ENCODE measurements around the gene IFITM10. TPM values are rescaled to one million over a fixed set of nuclear protein-coding genes. Genes with fewer than 3 reads are reported as not detected.

Gene IFITM10
- total and polyA plus RNA-seq, 2 experiments from 2014 or later, result 0.41 to 1.6 TPM

DNA sequence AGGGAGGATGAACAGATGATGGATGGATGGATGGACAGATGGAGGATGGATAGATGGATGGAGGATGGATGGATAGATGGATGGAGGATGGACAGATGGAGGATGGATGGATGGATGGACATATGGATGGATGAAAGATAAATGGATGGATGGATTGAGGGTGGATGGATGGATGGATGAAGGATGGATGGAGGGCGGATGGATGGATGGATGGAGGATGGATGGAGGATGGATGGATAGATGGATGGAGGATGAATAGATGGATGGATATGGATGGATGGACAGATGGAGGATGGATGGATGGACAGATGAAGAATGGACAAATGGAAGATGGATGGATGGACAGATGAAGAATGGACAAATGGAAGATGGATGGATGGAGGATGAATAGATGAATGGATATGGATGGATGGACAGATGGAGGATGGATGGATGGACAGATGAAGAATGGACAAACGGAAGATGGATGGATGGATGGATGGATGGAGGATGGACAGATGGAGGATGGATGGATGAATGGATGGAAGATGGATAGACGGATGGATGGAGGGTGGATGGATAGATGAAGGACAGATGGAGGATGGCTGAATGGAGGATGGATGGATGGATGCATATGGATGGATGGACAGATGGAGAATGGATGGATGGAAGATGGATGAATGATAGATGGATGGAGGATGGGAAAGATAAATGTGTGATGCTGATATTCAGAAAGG lies 7.4 kb downstream of the IFITM10 start:
- Histone ChIP-seq H3K27ac (no peak overlapping the region), H3K4me1 (ENCODE audit: insufficient read depth) (no peaks in the 10 kb centered on the region), H3K79me2 (ENCODE audit: insufficient read depth) (no peaks in the 10 kb centered on the region), H3K4me3 (no peak overlapping the region), H3K36me3 (ENCODE audit: low read depth) (no peaks in the 10 kb centered on the region), H2AFZ (no peak overlapping the region), H3F3A (ENCODE audit: insufficient read depth) (peaks cover 5% of the 10 kb centered on the region; the same call in 1 of the 2 replicates), H3K9me3 (ENCODE audit: low read depth) (no peaks in the 10 kb centered on the region), H3K9me2 (ENCODE audit: insufficient read depth) (no peaks in the 10 kb centered on the region), H3K27me3 (replicated peaks; ENCODE audit: insufficient read depth) (no peaks in the 10 kb centered on the region; the same call in 1 of the 2 replicates), H4K20me1 (ENCODE audit: insufficient read depth) (no peaks in the 10 kb centered on the region), H3K9ac (no peak overlapping the region), H3K4me2 (ENCODE audit: unreplicated experiment) (no peak overlapping the region)
- TF ChIP-seq EZH2phosphoT487 (IDR thresholded peaks at IDR 0.05; ENCODE audit: insufficient read depth, low read depth) (no peak), EZH2 (IDR thresholded peaks at IDR 0.05; ENCODE audit: insufficient read depth, poor library complexity, severe bottlenecking) (no peak)
- WGBS, 2 experiments (ENCODE audit: low coverage in 1 of 2, low lambda C conversion rate in 2 of 2, missing lambda C conversion rate in 2 of 2), result 80 to 82% methylated on average over 3 of the region's 3 CpGs
- DNase-seq, result no peak
- in situ Hi-C loops (cut with MboI), result no loop called here

DNA sequence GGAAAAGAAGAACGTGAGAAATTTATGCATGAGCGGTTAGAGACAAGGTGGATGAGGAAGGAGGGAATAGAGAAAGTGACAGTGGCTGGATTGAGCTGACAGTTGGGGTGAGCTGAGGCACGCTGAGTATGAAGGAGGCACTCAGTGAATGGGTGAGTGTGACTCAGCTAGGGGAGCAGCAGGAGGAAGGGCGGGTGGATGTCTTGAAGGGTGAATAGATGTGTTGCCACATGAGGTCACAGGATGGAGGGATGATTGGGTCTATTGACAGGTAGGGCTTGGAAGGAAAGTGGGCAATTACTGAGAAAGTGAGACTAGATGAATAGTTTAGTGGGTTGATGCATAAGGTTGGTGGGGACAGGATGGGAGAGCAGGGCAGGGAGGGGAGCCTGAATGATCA lies 8.0 kb downstream of the IFITM10 start:
- TF ChIP-seq EZH2 (IDR thresholded peaks at IDR 0.05; ENCODE audit: insufficient read depth, poor library complexity, severe bottlenecking), result no peak
- no peak for TF ChIP-seq EZH2phosphoT487 (IDR thresholded peaks at IDR 0.05; ENCODE audit: insufficient read depth, low read depth)
- H3K27me3 ChIP-seq (replicated peaks; ENCODE audit: insufficient read depth), result no peaks in the 10 kb centered on the region; the same call in 1 of the 2 replicates
- no peak overlapping the region for H3K4me2 ChIP-seq (ENCODE audit: unreplicated experiment)
- H3K4me1 ChIP-seq (ENCODE audit: insufficient read depth), result no peaks in the 10 kb centered on the region
- H3K27ac ChIP-seq, result no peak overlapping the region
- in situ Hi-C loops (cut with MboI), result no loop called here
- no peaks in the 10 kb centered on the region for H4K20me1 ChIP-seq (ENCODE audit: insufficient read depth)
- H3K9me3 ChIP-seq (ENCODE audit: low read depth), result no peaks in the 10 kb centered on the region
- H3F3A ChIP-seq (ENCODE audit: insufficient read depth), result peaks cover 5% of the 10 kb centered on the region; the same call in 1 of the 2 replicates
- H3K9me2 ChIP-seq (ENCODE audit: insufficient read depth), result no peaks in the 10 kb centered on the region
- H3K4me3 ChIP-seq, result no peak overlapping the region
- DNase-seq, result no peak
- H3K79me2 ChIP-seq (ENCODE audit: insufficient read depth), result no peaks in the 10 kb centered on the region
- WGBS, 2 experiments (ENCODE audit: low coverage in 1 of 2, low lambda C conversion rate in 2 of 2, missing lambda C conversion rate in 2 of 2), result 70 to 79% methylated on average over 4 of the region's 4 CpGs
- H3K36me3 ChIP-seq (ENCODE audit: low read depth), result no peaks in the 10 kb centered on the region
- H3K9ac ChIP-seq, result no peak overlapping the region
- no peak overlapping the region for H2AFZ ChIP-seq

DNA sequence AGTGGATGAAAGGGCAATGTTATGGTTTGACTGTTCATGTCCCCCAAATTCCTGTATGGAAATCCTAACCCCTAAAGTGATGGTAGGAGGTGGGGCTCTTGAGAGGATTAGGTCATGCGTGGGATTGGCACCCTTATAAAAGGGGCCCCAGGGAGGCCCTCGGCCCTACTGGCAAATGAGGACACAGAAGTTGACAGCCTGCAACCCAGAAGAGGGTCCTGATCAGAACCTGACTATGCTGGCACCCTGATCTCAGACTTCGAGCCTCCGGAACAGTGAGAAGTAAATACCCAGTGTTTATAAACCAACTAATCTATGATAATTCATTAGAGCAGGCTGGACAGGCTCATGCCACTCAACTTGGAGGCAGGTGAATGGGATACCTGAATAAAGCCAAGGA lies 8.7 kb downstream of the IFITM10 start:
- in situ Hi-C loops (cut with MboI), result no loop called here
- Histone ChIP-seq H3K9me2 (ENCODE audit: insufficient read depth) (no peaks in the 10 kb centered on the region), H4K20me1 (ENCODE audit: insufficient read depth) (no peaks in the 10 kb centered on the region), H3K27ac (no peak overlapping the region), H3K9ac (no peak overlapping the region), H3K4me1 (ENCODE audit: insufficient read depth) (no peaks in the 10 kb centered on the region), H3K36me3 (ENCODE audit: low read depth) (no peaks in the 10 kb centered on the region), H3K27me3 (replicated peaks; ENCODE audit: insufficient read depth) (no peaks in the 10 kb centered on the region; the same call in 1 of the 2 replicates), H3K9me3 (ENCODE audit: low read depth) (no peaks in the 10 kb centered on the region), H3F3A (ENCODE audit: insufficient read depth) (peaks cover 5% of the 10 kb centered on the region; the same call in 1 of the 2 replicates), H3K4me2 (ENCODE audit: unreplicated experiment) (no peak overlapping the region), H3K4me3 (no peak overlapping the region), H3K79me2 (ENCODE audit: insufficient read depth) (no peaks in the 10 kb centered on the region), H2AFZ (no peak overlapping the region)
- TF ChIP-seq EZH2phosphoT487 (IDR thresholded peaks at IDR 0.05; ENCODE audit: insufficient read depth, low read depth) (no peak), EZH2 (IDR thresholded peaks at IDR 0.05; ENCODE audit: insufficient read depth, poor library complexity, severe bottlenecking) (no peak)
- no peak for DNase-seq
- WGBS, 2 experiments (ENCODE audit: low coverage in 1 of 2, low lambda C conversion rate in 2 of 2, missing lambda C conversion rate in 2 of 2), result 38 to 58% methylated on average over 4 of the region's 4 CpGs

DNA sequence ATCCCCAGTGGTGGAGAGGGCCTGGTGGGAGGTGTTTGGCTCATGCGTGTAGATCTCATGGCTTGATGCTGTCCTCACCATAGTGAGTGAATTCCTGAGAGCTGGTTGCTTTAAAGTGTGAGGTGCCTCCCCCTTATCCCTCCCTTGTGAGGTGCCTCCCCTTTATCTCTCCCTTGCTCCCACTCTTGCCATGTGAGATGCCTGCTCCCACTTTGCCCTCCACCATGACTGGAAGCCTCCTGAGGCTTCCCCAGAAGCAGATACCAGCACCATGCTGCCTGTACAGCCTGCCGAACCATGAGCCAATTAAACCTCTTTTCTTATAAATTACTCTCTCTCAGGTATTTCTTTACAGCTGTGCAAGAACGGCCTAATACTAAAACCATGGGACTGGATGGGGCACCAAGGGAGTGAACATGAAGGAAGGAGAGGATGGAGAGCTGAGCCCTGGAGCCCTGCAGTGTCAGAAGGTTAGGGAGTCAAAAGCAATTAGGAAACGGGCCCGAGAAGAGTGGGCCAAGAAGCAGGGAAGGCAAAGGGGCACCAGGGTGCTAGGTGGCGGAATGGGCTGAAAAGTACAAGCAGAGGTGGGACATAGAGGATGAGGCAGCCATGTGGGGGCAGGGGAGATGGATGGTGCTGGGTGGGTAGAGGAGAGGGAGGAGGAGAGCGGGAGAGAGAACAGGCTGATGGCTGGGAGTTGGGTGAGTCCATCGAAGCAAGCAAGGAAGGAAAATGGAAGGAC lies 9.4 kb downstream of the IFITM10 start:
- Histone ChIP-seq H3K9me2 (ENCODE audit: insufficient read depth) (no peaks in the 10 kb centered on the region), H3K27me3 (replicated peaks; ENCODE audit: insufficient read depth) (no peaks in the 10 kb centered on the region; the same call in 1 of the 2 replicates), H3K79me2 (ENCODE audit: insufficient read depth) (no peaks in the 10 kb centered on the region), H3K9me3 (ENCODE audit: low read depth) (no peaks in the 10 kb centered on the region), H3K4me1 (ENCODE audit: insufficient read depth) (no peaks in the 10 kb centered on the region), H3K9ac (no peak overlapping the region), H3K4me3 (no peak overlapping the region), H2AFZ (no peak overlapping the region), H4K20me1 (ENCODE audit: insufficient read depth) (no peaks in the 10 kb centered on the region), H3K4me2 (ENCODE audit: unreplicated experiment) (no peak overlapping the region), H3K36me3 (ENCODE audit: low read depth) (no peaks in the 10 kb centered on the region), H3F3A (ENCODE audit: insufficient read depth) (peaks cover 5% of the 10 kb centered on the region; the same call in 1 of the 2 replicates), H3K27ac (no peak overlapping the region)
- WGBS, 2 experiments (ENCODE audit: low coverage in 1 of 2, low lambda C conversion rate in 2 of 2, missing lambda C conversion rate in 2 of 2), result 41 to 43% methylated on average over 7 to 8 of the region's 8 CpGs
- TF ChIP-seq EZH2 (IDR thresholded peaks at IDR 0.05; ENCODE audit: insufficient read depth, poor library complexity, severe bottlenecking), result no peak
- no peak for TF ChIP-seq EZH2phosphoT487 (IDR thresholded peaks at IDR 0.05; ENCODE audit: insufficient read depth, low read depth)
- no peak for DNase-seq
- in situ Hi-C loops (cut with MboI), result no loop called here

Measured in GM23248 (cell line).